ENCODE data around the gene GORAB. TPM values are rescaled to one million over a fixed set of nuclear protein-coding genes. Genes with fewer than 3 reads are reported as not detected.

Gene GORAB
- total RNA-seq, 1 donor from 2014 or later: 10.5 TPM

GRCh38 chr1:170533298-170533697 is 1.3 kb downstream of the GORAB start:
- TF ChIP-seq CTCF (conservative IDR thresholded peaks at IDR 0.05): no peak
- Mint-ChIP-seq H3K4me1 (peaks cover 16% of the 10 kb centered on the region), H3K4me3 (no peak overlapping the region), H3K27me3 (ENCODE audit: low read depth) (peaks cover 9% of the 10 kb centered on the region), H3K27ac (ENCODE audit: unreplicated experiment) (no peak overlapping the region), H3K9me3 (no peaks in the 10 kb centered on the region), H3K36me3 (ENCODE audit: low read depth) (peaks cover 3% of the 10 kb centered on the region)
- DNase-seq (ENCODE audit: low read depth, low spot score): no peak

GRCh38 chr1:170534626-170535147 is 2.7 kb downstream of the GORAB start:
- Mint-ChIP-seq H3K4me3 (no peak overlapping the region), H3K9me3 (no peaks in the 10 kb centered on the region), H3K4me1 (peaks cover 16% of the 10 kb centered on the region), H3K27me3 (ENCODE audit: low read depth) (peaks cover 3% of the 10 kb centered on the region), H3K36me3 (ENCODE audit: low read depth) (peaks cover 6% of the 10 kb centered on the region), H3K27ac (ENCODE audit: unreplicated experiment) (no peak overlapping the region)
- DNase-seq (ENCODE audit: low read depth, low spot score): no peak
- no peak for TF ChIP-seq CTCF (conservative IDR thresholded peaks at IDR 0.05)

- no peak for TF ChIP-seq CTCF (conservative IDR thresholded peaks at IDR 0.05)
- no peak for DNase-seq (ENCODE audit: low read depth, low spot score)
- no peaks in the 10 kb centered on the region for H3K9me3 Mint-ChIP-seq
- peak overlapping the region; percentile 17 for H3K4me3 Mint-ChIP-seq
- no peak overlapping the region for H3K27ac Mint-ChIP-seq (ENCODE audit: unreplicated experiment)
- peaks cover 11% of the 10 kb centered on the region for H3K36me3 Mint-ChIP-seq (ENCODE audit: low read depth)
- H3K4me1 Mint-ChIP-seq: peaks cover 16% of the 10 kb centered on the region
- H3K27me3 Mint-ChIP-seq (ENCODE audit: low read depth): no peaks in the 10 kb centered on the region
Measured at GRCh38 chr1:170535418-170535817, 3.5 kb downstream of the GORAB start.

- no peaks in the 10 kb centered on the region for H3K9me3 Mint-ChIP-seq
- H3K27ac Mint-ChIP-seq (ENCODE audit: unreplicated experiment): peak overlapping the region; percentile 36
- H3K4me3 Mint-ChIP-seq: peak overlapping the region; percentile 68
- TF ChIP-seq CTCF (conservative IDR thresholded peaks at IDR 0.05): no peak
- H3K36me3 Mint-ChIP-seq (ENCODE audit: low read depth): peaks cover 14% of the 10 kb centered on the region
- H3K27me3 Mint-ChIP-seq (ENCODE audit: low read depth): no peaks in the 10 kb centered on the region
- H3K4me1 Mint-ChIP-seq: peaks cover 16% of the 10 kb centered on the region
- DNase-seq (ENCODE audit: low read depth, low spot score): no peak
Measured at GRCh38 chr1:170536924-170537551, 5.1 kb downstream of the GORAB start.

- peaks cover 16% of the 10 kb centered on the region for H3K4me1 Mint-ChIP-seq
- DNase-seq (ENCODE audit: low read depth, low spot score): no peak
- H3K36me3 Mint-ChIP-seq (ENCODE audit: low read depth): peaks cover 16% of the 10 kb centered on the region
- H3K27ac Mint-ChIP-seq (ENCODE audit: unreplicated experiment): no peak overlapping the region
- no peaks in the 10 kb centered on the region for H3K9me3 Mint-ChIP-seq
- H3K27me3 Mint-ChIP-seq (ENCODE audit: low read depth): no peaks in the 10 kb centered on the region
- TF ChIP-seq CTCF (conservative IDR thresholded peaks at IDR 0.05): no peak
- no peak overlapping the region for H3K4me3 Mint-ChIP-seq
Measured at GRCh38 chr1:170537798-170538503, 6.0 kb downstream of the GORAB start.

All from neural crest cell (in vitro differentiated cells).